BJ (cell line): Measurements from ENCODE around the gene ECT2L. TPM values are rescaled to one million over a fixed set of nuclear protein-coding genes. Genes with fewer than 3 reads are reported as not detected.

Experiments
- CTCF ChIA-PET: fragments of 350-600 bp; formaldehyde crosslinking; extraction: SDS; loops from one replicate; lab custom pipeline; 2021; ENCODE audit warnings: antibody characterized with exemption, inconsistent platforms; lab: Yijun Ruan, JAX
- POLR2A ChIA-PET: fragments of 300-600 bp; sonication (Branson Sonifier 250); formaldehyde crosslinking; extraction: SDS; loops from one replicate; lab custom pipeline; 2021; ENCODE audit warnings: antibody characterized with exemption; lab: Charles Lee
- DNase-seq: peaks from one replicate; pipeline ENCODE4 v3.0.0-alpha.2; 2011; ENCODE audit warnings: low read depth
- H3K27me3 ChIP-seq: 2 replicates; pipeline ENCODE4 v1.6.0; 2011; ENCODE audit warnings: low read length; ENCODE audit not compliant: control insufficient read depth, insufficient read depth
- H3K36me3 ChIP-seq: 2 replicates; pipeline ENCODE4 v1.5.1; 2011; ENCODE audit warnings: low read length; ENCODE audit not compliant: control insufficient read depth, insufficient read depth
- H3K4me3 ChIP-seq: 2 replicates; pipeline ENCODE4 v1.5.1; 2011; ENCODE audit warnings: low read depth, mild to moderate bottlenecking, control low read depth, low read length
- polyA plus RNA-seq: library from polyadenylated mRNA; depleted of rRNA; stranded (reverse); fragments of >200 nt; gene quantifications from 2 replicates; pipeline ENCODE4 v1.2.3, GENCODE V29; 2011
- TF ChIP-seq, protein P1 (sequence below): IDR thresholded peaks from 2 replicates; pipeline ENCODE4 v1.5.1; 2011; ENCODE audit warnings: low read depth, mild to moderate bottlenecking, control low read depth, inconsistent platforms, low read length, moderate library complexity; ENCODE audit not compliant: insufficient read depth

ECT2L gene
- polyA plus RNA-seq, 1 experiment: not detected

DNA sequence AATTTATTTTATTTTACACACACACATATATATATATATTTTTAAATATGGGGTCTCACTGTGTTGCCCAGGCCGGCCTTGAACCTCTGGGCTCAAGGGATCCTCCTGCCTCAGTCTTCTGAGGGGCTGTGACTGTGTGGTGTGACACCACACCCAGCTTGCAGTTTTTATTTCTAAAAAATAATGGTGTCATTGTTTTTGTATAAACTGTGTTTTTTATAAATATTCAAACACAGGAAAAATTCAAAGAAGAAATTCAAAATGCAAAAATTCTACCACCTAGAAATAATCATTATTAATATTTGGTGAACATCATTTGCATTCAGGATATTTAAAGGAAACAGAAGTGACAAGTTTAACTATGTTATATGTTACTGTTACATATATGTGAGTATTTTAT is 19.2 kb upstream of the ECT2L start:
- CTCF ChIA-PET: interaction anchor here (0.6 to 1.0 kb wide), 2 partner anchors 62 to 188 kb away, joined by 3 read pairs; no protein-coding TSS in a partner anchor
- H3K36me3 ChIP-seq: no peaks in the 10 kb centered on the region; the same call in 1 of the 2 replicates
- POLR2A ChIA-PET: no interaction called here
- no peaks in the 10 kb centered on the region for H3K27me3 ChIP-seq
- DNase-seq: no peak
- TF ChIP-seq, protein P1, sequence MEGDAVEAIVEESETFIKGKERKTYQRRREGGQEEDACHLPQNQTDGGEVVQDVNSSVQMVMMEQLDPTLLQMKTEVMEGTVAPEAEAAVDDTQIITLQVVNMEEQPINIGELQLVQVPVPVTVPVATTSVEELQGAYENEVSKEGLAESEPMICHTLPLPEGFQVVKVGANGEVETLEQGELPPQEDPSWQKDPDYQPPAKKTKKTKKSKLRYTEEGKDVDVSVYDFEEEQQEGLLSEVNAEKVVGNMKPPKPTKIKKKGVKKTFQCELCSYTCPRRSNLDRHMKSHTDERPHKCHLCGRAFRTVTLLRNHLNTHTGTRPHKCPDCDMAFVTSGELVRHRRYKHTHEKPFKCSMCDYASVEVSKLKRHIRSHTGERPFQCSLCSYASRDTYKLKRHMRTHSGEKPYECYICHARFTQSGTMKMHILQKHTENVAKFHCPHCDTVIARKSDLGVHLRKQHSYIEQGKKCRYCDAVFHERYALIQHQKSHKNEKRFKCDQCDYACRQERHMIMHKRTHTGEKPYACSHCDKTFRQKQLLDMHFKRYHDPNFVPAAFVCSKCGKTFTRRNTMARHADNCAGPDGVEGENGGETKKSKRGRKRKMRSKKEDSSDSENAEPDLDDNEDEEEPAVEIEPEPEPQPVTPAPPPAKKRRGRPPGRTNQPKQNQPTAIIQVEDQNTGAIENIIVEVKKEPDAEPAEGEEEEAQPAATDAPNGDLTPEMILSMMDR: no peak
- H3K4me3 ChIP-seq: no peak overlapping the region

DNA sequence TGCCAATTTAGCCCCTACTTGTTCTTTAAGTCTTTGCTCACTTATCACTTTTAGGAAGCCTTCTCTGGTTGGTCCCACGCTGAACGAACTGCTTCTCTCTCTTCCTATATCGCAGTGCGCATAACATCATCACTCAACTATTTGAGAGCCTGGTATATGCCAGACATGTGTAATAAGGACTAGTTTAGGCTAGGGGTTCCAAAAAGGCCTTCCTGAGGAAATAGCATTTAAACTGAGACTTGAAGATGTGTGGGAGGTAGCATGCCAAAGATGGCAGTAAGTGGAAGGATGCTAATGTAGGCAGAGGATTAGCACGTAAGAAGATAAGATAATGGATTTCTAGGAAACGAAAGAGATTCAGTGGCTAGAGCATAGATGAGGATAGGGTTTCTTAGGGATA is 17.6 kb upstream of the ECT2L start:
- no peaks in the 10 kb centered on the region for H3K27me3 ChIP-seq
- no peak for DNase-seq
- TF ChIP-seq, protein P1: no peak
- ChIA-PET CTCF (no interaction called here), POLR2A (no interaction called here)
- H3K36me3 ChIP-seq: no peaks in the 10 kb centered on the region; the same call in 1 of the 2 replicates
- H3K4me3 ChIP-seq: no peak overlapping the region

DNA sequence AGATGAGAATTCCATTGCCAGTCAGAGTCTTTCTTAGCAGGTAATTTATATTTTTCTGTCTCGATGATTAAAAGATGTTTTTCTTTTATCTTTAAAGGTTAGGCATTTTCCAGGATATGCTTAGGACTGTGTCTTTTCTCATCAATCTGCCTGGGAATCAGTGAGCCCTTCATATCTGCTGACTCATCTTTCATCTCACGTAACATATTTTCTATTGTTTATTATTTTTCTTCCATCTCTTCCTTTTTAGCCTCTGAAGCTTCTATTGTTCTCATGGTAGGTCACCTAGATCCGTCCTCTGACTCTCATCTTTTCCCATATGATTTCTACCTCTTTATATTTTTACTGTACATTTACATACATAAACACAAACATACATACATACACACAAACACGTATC is 13.6 kb upstream of the ECT2L start:
- Histone ChIP-seq H3K36me3 (peaks cover 4% of the 10 kb centered on the region; the same call in 1 of the 2 replicates), H3K27me3 (no peaks in the 10 kb centered on the region), H3K4me3 (no peak overlapping the region)
- TF ChIP-seq, protein P1: no peak
- no peak for DNase-seq
- CTCF ChIA-PET: interaction anchor here (0.7 kb wide), 1 partner anchor 12 kb away, joined by 5 read pairs; no protein-coding TSS in a partner anchor
- POLR2A ChIA-PET: no interaction called here

DNA sequence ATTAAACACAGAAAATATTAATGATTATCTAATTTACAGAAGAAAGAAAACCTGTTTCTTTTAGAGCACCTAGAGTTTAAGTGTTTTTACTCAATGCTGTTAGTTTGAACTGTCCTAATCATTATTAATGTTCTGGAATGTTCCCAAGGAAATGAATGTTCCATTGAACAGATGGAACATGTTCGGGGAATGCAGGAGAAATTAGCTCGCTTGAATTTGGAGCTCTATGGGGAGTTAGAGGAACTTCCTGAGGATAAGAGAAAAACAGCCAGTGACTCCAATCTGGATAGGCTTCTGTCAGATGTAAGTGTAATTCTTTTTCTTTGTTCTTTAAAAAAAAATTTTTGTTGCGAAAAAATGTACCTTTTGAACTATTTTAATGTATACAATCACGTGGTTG is 10.8 kb upstream of the ECT2L start:
- POLR2A ChIA-PET: no interaction called here

DNA sequence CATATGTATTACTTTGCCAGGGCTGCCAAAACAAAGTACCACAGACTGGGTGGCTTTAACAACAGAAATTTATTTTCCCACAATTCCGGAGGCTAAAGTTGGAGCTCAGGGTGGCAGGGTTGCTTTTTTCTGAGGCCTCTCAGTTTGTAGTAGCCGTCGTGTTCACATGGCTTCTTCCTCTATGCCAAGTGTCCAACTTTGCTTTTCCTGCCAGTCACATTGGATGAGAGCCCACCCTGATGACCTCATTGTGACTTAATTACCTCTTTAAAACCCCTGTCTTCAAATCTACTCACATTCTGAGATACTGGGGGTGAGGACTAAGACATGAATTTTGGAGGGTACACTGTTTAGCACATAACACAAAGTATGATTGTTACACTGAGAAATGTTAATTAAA is 9.9 kb upstream of the ECT2L start:
- CTCF ChIA-PET: no interaction called here
- DNase-seq: no peak

More for the DNA sequence above, 10.8 kb upstream of the ECT2L start:
- TF ChIP-seq, protein P1: no peak
- Histone ChIP-seq H3K4me3 (no peak overlapping the region), H3K27me3 (no peaks in the 10 kb centered on the region), H3K36me3 (peaks cover 4% of the 10 kb centered on the region; the same call in 1 of the 2 replicates)
- CTCF ChIA-PET: interaction anchor here (0.9 kb wide), 1 partner anchor 61 kb away, joined by 3 read pairs; no protein-coding TSS in a partner anchor
- no peak for DNase-seq

More for the DNA sequence above, 9.9 kb upstream of the ECT2L start:
- no peak overlapping the region for H3K4me3 ChIP-seq
- peaks cover 4% of the 10 kb centered on the region; the same call in 1 of the 2 replicates for H3K36me3 ChIP-seq
- no peaks in the 10 kb centered on the region for H3K27me3 ChIP-seq
- TF ChIP-seq, protein P1: no peak
- POLR2A ChIA-PET: no interaction called here
